Left lobe of liver (tissue), 2 donors: Measurements from ENCODE around the gene PC. TPM values are rescaled to one million over a fixed set of nuclear protein-coding genes. Genes with fewer than 3 reads are reported as not detected.

Experiments
- ATAC-seq: fragments of 200-7000 bp; cut with Tn5 transposase; one replicate; pipeline ENCODE4 v1.9.1; 2020; ENCODE audit warnings: mild to moderate bottlenecking, moderate library complexity
- DNase-seq: peaks from one replicate; pipeline ENCODE4 v3.0.0-alpha.2; 2020; ENCODE audit warnings: low spot score
- total RNA-seq: library from RNA; stranded (reverse); gene quantifications from one replicate; pipeline ENCODE4 v1.2.1, GENCODE V29; 2021
- donor health status: DM: no; HTN: no; CAD: no; lungs with moderate emphysema.
- donor health status: DM: no; HTN: yes; CAD: no.

The PC gene
- total RNA-seq, 1 donor from 2014 or later: 392 TPM

DNA sequence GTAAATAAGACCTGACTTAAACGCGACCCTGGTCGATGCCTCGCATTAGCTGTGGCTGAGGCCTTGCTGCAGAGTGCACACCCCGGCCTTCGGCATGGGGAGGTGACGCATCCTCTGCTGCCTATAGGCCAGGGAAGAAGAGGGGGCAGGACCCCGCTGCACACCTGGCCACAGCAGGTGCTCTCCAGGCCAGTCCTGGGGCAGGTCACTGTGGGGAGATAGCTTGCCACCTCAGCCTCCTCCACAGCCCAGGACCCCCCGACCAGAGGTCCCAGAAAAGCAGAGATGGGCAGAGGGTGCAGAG, 88.7 kb downstream of the PC start:
- ATAC-seq (no peak), DNase-seq (no peak)

DNA sequence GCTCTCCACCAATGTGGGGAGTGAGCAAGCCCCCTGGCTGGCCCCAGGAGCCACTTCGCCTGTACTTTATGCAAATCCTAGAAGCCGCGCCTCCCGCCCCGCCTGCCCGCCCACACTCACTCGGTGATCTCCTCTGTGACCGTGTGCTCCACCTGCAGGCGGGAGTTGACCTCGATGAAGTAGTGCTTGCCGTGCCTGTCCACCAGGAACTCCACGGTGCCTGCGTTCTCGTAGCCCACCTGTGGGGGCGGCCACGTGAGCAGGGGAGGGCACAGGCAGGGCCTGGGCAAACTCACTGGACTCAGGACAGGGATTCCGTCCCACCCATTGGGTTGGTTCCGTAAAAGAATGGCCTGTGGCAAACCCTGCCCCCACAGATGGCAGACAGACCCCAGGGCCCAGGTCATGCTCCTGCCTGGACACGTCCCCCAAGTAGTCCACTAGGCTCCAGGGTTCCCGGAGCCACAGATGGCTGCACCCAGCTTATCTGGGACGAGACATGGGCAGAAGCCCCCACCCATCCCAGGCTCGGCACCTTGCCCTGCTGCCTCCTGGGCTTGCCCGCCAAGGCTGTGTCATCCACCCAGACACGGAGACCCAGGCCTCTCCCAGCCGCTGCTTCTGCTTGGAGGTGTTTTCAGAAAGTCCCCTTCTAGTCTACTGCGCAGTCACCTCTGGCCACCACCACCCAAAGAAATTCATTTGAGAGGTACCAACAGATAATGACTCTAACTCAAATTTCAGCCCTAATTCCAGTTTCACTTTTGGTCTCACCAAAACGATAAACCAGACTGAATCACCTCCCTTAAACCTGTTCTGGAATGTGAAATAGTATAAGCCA, 89.2 kb downstream of the PC start:
- peak; percentile 47 for ATAC-seq

DNA sequence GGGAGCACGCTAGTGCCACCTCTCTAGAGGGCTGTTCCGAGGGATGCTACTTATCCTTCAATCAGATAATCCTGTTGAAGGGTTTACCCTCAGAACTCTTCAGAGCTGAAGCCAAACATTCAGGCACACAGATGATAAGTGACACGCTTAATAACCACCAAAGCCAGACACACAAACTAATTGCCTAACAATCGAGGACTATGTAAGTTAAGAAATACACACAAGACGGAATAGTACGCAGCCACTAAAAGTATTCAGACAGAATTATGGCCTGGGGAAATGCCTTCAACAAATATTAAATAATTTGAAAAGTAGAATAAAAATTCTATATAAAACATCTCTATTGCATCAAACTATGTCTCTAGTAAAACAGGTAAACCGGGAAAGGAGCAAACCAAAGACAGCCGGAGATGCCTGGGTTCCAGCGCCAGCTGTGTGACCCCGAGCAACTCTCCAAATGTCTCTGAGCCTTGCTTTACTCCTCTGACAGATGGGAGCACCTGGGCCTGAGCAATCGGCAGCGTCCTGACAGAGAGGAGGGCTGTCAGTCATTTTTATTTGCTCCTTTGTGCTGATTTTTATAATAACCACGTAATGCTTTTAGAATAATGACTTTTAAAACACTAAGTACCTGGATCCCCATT, 90.0 kb downstream of the PC start:
- DNase-seq: no peak
- ATAC-seq: no peak

More for the DNA sequence above, 89.2 kb downstream of the PC start:
- DNase-seq: no peak

DNA sequence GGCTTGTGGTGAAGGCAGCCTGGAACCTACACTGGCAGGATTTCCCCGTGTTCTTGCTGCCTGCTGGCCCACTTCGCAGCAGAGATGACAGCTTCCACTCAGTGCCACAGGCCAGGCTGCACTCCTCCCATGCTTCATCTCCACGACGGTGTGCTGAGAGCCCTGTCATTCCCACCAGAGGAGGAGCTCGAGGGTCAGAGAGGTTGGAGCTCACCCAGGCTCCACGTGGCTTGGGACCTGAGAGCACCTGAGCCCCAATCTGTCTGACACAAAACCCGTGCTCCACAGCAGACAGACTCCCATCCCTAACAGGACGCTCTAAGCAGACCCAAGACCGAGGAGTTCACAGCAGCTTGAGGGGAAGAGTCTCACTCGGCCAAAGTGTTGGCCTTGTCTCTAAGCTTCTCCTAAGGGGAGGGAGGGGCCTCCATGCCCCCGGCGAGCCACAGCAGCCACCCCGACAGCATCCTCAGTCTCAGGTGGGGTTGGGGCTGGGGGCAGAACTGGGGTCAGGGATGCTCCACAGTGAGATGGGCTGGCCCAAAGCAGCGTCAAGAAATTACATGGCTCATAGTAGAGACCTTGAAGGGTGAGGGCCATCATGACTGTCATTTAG, 90.7 kb downstream of the PC start:
- ATAC-seq (peak; percentile 46), DNase-seq (no peak)

DNA sequence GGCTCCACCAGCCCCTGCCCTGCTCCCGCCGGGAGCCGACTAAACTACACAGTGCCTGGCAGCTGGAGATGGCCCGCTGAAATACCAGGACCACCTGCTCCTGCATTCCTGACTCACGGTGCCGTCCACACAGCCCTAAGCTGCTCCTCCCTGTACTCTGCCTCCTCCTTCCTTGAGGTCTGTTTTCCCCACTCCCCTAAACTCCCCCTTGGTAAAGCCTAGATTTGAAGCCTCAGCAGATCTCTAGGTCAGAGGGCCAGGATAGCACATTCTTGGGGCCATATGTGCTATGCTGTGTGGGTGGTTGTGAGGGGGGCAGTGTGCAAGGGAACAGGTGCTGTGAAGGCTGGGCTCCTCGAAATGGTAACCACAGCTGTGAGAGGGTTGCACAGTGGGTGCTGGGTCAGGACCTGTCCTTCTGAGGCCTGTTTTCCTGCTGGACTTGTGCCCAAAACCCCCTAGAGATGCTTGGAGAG, 91.6 kb downstream of the PC start:
- ATAC-seq (no peak), DNase-seq (no peak)

DNA sequence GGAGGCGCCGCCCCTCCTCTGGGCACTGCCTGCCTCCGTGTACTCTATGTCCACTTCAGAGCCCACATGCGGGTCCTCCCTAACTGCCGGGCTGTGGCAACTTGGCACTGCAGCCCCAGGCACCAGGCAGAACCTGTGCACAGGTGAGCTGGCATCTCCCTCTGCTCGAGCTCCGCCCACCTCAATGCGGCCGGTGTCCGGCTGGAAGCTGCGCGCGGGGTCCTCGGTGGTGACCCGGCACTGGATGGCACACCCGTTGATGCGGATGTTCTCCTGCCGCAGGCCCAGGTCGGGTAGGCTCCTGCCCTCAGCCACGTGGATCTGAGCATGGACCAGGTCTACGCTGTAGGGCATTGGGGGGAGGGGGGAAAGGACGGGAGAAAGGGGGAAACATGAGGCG, 92.2 kb downstream of the PC start:
- DNase-seq (no peak), ATAC-seq (no peak)

DNA sequence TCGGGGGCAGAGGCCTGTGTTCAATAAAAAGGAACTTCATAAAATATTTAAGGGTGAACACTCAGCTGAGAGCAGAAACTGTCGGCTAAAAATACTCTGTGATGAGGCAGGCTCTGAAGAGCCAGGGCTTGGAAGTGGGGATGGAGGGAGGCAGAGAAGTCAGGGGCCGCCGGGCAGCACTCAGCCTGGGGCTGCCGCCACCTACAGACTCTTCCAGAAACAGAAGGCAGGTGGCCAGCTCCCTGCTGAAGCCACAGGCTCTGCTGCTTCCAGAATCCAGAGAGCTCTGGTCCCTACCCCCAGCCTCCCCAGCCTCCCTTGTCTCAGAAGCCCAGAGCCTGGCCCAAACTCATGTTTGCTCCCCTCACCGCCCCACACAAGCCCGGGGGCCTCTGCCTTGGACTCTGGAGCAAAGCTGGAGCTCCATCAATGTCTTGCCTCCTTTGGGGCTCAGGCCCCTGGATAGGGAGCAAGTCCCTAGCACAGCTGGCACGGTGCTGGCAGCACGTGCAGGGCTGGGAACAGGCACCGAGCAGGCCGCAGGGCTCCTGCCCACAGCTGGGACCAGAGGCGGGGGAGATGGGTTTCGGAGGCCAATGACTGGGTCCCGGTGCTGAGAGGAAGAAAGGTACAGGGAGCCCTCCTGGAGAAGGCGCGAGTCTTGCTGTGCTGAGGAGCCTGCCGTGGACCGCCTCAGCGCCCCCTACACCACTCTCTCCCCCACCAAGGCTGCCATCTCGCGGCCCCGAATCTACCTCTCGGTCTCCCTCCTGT, 93.1 kb downstream of the PC start:
- DNase-seq (no peak), ATAC-seq (no peak)

DNA sequence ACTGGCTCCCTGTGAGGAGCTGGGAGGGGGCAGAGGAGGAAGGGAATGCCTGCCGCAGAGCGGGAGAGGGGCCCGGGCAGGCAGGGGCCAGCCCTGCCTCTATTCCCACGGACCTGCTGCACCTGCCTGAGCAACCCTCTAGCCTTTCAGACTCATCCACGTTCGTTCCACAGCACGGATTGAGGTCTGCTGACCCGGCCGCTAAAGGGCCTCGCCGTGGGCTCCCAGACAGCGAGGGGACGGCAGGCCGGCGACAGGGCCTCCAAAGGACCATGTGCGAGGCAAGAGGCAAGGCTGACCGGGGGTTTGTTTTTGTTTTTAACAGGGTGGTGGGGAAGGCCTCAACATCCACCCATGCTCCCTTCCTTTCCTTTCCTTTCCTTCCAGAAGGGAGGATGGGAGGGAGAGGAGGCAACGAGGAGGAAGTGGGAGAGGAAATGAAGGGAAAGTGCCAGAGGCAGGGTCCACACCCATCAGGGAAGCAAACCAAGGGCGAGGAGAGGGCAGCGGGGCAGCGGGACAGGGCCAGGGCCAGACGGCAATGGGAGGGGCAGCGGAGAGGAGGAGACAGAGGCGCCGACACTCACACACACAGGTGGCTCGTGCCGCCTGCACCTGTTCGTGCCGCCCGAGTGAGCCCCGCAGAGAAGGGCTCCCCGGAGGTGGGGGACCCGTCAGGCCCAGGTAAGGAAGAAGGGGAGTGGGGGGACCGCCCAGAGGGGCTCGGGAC, 93.8 kb downstream of the PC start:
- DNase-seq: no peak
- no peak for ATAC-seq

DNA sequence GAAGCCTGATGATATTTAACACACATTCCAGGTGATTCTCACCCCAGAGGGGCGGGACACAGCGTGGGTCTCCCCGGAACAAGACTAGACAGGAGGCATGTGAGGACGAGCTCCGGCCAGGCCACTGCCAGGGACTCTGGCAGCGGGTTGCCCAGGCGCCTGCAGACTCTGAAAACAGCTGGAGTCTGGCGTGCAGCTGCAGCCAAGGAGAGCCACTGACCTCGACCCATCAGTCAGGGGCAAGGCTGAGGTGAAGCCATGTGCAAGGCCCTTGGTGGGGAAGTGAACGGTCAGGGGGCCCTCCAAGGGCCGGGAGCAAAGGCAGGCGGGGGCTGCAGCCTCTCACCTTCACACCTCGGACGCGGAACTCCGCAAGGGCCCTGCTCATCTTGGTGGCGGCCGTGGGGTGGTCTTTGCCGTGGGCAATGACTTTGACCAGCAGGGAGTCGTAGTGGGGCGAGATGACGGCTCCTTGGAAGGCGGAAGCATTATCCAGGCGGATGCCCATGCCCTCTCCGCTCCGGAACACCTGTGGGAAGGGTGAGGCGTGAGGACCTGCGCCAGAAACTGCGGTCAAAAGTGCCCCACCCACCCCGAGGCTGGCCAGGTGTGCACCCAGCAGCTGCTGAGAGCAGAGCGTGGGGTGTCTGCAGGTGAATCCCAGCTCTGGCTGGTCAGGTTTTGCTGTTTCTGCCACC, 94.6 kb downstream of the PC start:
- no peak for DNase-seq
- no peak for ATAC-seq

DNA sequence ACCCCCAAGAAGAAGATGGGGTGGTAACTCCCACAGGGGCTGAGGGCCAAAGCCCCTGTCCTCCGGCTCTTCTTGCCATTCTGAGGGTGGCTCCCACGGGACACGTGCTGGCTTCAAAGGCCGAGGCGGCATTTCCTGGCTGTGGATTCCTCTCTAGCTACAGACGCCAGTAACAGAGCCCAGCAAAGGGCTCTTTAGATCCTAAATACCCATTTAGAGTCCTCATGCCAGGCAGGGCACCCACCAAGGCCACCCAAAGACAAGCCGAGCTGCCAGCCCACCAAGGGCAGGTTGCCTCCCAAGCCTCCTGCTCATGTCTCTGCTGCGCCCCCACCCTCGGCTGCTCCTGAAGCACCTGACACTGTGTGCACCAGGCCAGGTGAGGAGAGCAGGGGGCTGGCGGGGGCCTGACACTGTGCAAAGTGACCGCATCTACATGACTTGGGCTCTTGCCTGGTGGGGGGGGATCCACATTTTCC, 95.6 kb downstream of the PC start:
- no peak for ATAC-seq
- no peak for DNase-seq

DNA sequence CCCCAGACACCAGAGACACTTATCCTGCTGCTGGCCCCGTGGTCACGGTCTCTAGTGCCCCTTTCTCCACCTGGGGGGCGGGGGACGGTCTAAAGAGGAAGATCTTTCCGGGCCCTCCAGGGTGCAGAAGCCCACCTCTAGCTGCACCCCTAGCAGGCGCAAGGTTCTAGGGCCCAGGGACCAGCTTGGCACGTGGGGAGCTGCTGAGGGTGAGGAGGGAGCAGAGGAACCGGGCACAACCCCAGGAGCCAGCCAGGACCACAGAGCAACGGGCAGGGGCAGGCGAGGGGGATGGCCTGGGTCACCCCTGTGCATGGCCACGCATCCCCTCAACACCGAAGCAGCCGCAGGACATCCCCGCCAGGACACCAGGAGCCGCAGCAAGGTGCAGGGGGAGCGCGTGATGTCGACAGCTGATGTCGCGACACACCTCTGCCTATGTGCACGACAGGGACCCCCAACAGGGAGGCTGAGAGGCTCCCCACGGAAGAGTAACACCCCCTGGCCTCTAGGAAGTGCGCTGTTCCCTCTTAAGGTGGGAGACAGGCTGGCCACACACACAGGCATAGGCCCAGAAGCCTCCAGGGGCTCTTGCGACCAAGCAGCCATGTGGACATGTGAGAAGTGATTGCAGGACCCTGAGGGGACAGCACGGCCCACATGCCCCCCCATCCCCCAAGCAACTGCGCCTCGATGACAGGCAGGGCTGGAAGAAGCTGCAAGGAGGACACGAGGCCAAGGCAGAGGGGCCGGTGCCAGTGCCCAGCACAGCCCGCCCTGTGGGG, 96.2 kb downstream of the PC start:
- DNase-seq: no peak

DNA sequence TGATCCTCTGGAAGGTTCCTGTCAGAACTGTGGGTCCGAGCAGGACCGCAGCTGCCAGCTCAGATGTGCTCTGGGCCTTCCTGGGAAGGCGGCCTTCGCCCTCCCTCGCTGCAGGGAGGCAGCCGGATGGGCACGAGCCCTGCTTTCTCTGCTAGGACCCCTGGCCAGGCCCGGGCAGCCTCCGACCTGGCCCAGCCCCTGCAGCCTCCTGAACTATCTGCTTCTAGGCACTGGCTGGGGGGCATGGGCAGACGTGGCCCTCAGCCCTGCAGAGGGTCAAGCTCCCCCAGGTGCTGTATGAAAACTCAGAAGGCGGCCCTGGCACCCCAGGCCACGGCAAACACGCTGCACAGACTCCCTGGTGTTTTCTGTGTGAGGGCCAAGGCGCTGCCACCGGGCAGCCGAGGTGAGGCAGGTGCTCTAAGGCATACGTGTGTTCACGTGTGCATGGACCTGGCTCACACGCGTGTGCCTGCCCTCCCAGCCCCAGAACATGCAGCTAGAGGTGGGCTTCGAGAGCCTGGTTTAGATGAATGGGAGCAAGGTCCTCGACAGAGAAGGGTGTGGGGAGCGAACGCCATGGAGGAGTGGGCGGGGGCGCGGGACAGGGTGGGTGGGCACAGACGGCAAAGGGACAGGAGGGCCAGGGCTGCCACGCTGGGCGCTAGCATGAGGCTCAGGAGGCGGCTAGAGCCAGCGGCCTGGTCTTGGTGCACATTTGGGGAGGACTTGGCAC, 97.0 kb downstream of the PC start:
- no peak for ATAC-seq
- no peak for DNase-seq

More for the DNA sequence above, 96.2 kb downstream of the PC start:
- ATAC-seq: no peak

DNA sequence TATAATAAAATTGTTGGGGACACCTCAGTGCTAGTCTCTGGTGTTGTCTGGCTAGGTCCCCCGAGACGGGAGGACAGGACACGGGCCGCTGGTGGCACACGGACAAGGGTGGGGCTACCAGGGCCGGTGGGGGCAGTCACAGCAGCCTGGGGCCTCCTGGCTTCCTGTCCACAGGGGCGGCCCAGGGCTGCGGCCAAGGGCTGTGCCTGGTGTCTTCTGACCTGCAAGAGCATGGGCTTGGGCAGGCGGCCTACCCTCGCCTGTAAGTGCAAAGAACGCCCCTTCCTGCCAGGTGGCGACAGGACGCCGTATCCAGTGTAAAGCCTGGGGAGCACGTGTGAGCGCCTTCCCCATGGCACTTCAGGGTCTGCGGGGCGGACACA, 97.7 kb downstream of the PC start:
- no peak for DNase-seq

DNA sequence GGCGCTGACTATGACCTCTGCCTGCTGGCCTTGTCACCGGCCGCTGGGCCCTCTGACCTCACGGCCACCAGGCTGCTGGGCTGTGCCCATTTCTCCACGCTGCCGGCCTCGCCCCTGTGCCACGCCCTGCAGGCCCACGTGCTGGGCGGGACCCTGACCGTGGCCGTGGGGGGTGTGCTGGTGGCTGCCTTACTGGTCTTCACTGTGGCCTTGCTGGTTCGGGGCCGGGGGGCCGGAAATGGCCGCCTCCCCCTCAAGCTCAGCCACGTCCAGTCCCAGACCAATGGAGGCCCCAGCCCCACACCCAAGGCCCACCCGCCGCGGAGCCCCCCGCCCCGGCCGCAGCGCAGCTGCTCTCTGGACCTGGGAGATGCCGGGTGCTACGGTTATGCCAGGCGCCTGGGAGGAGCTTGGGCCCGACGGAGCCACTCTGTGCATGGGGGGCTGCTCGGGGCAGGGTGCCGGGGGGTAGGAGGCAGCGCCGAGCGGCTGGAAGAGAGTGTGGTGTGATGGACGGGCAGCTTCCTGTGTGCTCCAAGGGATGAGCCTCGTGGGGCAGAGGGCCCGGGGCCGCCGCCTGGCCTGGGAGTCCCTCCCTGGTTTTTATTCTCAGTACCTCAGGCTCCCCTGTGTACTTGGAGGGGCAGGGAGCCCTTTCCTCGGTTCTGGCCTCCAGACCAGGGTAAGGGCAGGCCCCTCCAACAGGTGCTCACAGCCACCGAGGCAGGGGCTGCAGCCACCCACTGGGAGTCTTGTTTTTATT, 98.3 kb downstream of the PC start:
- no peak for DNase-seq
- ATAC-seq: peak; percentile 43

More for the DNA sequence above, 97.7 kb downstream of the PC start:
- no peak for ATAC-seq

DNA sequence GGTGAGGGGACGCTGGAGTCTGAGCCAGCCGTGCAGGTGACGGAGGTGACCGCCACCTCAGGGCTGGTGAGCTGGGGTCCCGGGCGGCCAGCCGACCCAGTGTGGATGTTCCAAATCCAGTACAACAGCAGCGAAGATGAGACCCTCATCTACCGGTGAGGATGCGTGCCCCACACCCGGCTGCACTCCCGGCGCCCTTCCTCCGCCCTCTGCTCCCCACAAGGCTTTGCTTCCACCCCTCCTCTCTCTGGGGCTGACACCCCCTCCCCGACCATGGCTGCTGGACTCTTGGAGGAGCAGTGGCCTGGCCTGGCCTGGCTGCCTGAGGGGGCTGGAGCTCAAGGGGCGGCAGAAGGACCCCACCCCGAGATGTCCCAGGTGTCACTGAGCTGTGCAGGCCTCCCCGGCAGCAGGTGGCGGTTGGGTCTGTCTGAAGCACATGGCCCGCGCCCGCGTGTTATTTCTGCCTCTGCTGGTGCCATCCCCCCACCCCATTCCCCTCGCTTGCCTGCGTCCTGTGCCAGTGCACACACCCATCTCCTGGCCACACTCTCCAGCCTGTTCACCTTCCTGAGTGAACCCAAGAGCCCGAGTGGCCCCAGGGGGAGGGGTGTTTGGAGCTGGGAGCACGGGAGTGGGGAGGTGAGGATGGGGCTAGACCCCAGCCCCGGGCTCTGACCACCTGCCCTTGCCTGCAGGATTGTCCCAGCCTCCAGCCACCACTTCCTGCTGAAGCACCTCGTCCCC, 99.1 kb downstream of the PC start:
- ATAC-seq (no peak), DNase-seq (no peak)

DNA sequence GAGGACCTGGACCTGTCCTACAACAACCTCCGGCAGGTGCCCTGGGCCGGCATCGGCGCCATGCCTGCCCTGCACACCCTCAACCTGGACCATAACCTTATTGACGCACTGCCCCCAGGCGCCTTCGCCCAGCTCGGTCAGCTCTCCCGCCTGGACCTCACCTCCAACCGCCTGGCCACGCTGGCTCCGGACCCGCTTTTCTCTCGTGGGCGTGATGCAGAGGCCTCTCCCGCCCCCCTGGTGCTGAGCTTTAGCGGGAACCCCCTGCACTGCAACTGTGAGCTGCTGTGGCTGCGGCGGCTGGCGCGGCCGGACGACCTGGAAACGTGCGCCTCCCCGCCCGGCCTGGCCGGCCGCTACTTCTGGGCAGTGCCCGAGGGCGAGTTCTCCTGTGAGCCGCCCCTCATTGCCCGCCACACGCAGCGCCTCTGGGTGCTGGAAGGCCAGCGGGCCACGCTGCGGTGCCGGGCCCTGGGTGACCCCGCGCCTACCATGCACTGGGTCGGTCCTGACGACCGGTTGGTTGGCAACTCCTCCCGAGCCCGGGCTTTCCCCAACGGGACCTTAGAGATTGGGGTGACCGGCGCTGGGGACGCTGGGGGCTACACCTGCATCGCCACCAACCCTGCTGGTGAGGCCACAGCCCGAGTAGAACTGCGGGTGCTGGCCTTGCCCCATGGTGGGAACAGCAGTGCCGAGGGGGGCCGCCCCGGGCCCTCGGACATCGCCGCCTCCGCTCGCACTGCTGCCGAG, 99.8 kb downstream of the PC start:
- ATAC-seq (no peak), DNase-seq (no peak)

DNA sequence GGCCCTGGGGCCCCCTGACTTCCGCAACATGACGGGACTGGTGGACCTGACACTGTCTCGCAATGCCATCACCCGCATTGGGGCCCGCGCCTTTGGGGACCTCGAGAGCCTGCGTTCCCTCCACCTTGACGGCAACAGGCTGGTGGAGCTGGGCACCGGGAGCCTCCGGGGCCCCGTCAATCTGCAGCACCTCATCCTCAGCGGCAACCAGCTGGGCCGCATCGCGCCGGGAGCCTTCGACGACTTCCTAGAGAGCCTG, 100.3 kb downstream of the PC start:
- no peak for ATAC-seq
- DNase-seq: no peak
